Measurements from ENCODE around the gene KIF6.

KIF6 gene

GRCh38 chr6:39361657-39362486 lies 363.3 kb downstream of the KIF6 start:
- H3K4me1 ChIP-seq (ENCODE audit: control insufficient read depth, insufficient read depth, low read length) = no peaks in the 10 kb centered on the region
- no peak overlapping the region for H3K27ac ChIP-seq (ENCODE audit: low read depth, low read length)
- H3K36me3 ChIP-seq (ENCODE audit: control insufficient read depth, insufficient read depth, low read length) = no peaks in the 10 kb centered on the region
- no peak overlapping the region for H3K4me3 ChIP-seq (ENCODE audit: low read length)
- no peak overlapping the region for H3K9ac ChIP-seq (ENCODE audit: low read length)
- H3K27me3 ChIP-seq (ENCODE audit: control insufficient read depth, insufficient read depth, low read length) = no peaks in the 10 kb centered on the region

GRCh38 chr6:39360378-39360777 lies 364.8 kb downstream of the KIF6 start:
- H3K9ac ChIP-seq (ENCODE audit: low read length) = no peak overlapping the region
- no peaks in the 10 kb centered on the region for H3K27me3 ChIP-seq (ENCODE audit: control insufficient read depth, insufficient read depth, low read length)
- H3K27ac ChIP-seq (ENCODE audit: low read depth, low read length) = no peak overlapping the region
- H3K36me3 ChIP-seq (ENCODE audit: control insufficient read depth, insufficient read depth, low read length) = no peaks in the 10 kb centered on the region
- H3K4me1 ChIP-seq (ENCODE audit: control insufficient read depth, insufficient read depth, low read length) = no peaks in the 10 kb centered on the region
- H3K4me3 ChIP-seq (ENCODE audit: low read length) = no peak overlapping the region

- no peaks in the 10 kb centered on the region for H3K36me3 ChIP-seq (ENCODE audit: control insufficient read depth, insufficient read depth, low read length)
- no peak overlapping the region for H3K27ac ChIP-seq (ENCODE audit: low read depth, low read length)
- no peak overlapping the region for H3K4me3 ChIP-seq (ENCODE audit: low read length)
- no peaks in the 10 kb centered on the region for H3K4me1 ChIP-seq (ENCODE audit: control insufficient read depth, insufficient read depth, low read length)
- no peaks in the 10 kb centered on the region for H3K27me3 ChIP-seq (ENCODE audit: control insufficient read depth, insufficient read depth, low read length)
- no peak overlapping the region for H3K9ac ChIP-seq (ENCODE audit: low read length)
Observed at GRCh38 chr6:39357998-39358686, 367.1 kb downstream of the KIF6 start.

GRCh38 chr6:39353698-39354315 lies 371.4 kb downstream of the KIF6 start:
- no peaks in the 10 kb centered on the region for H3K27me3 ChIP-seq (ENCODE audit: control insufficient read depth, insufficient read depth, low read length)
- no peak overlapping the region for H3K9ac ChIP-seq (ENCODE audit: low read length)
- no peak overlapping the region for H3K4me3 ChIP-seq (ENCODE audit: low read length)

GRCh38 chr6:39350723-39351505 lies 374.3 kb downstream of the KIF6 start:
- H3K4me3 ChIP-seq (ENCODE audit: low read length) = no peak overlapping the region
- H3K9ac ChIP-seq (ENCODE audit: low read length) = no peak overlapping the region
- no peak overlapping the region for H3K27ac ChIP-seq (ENCODE audit: low read depth, low read length)
- no peaks in the 10 kb centered on the region for H3K27me3 ChIP-seq (ENCODE audit: control insufficient read depth, insufficient read depth, low read length)
- no peaks in the 10 kb centered on the region for H3K4me1 ChIP-seq (ENCODE audit: control insufficient read depth, insufficient read depth, low read length)
- H3K36me3 ChIP-seq (ENCODE audit: control insufficient read depth, insufficient read depth, low read length) = no peaks in the 10 kb centered on the region

More at GRCh38 chr6:39353698-39354315, 371.4 kb downstream of the KIF6 start:
- no peaks in the 10 kb centered on the region for H3K36me3 ChIP-seq (ENCODE audit: control insufficient read depth, insufficient read depth, low read length)
- no peaks in the 10 kb centered on the region for H3K4me1 ChIP-seq (ENCODE audit: control insufficient read depth, insufficient read depth, low read length)
- no peak overlapping the region for H3K27ac ChIP-seq (ENCODE audit: low read depth, low read length)

GRCh38 chr6:39348740-39349139 lies 376.5 kb downstream of the KIF6 start:
- no peaks in the 10 kb centered on the region for H3K4me1 ChIP-seq (ENCODE audit: control insufficient read depth, insufficient read depth, low read length)
- H3K4me3 ChIP-seq (ENCODE audit: low read length) = no peak overlapping the region
- H3K27me3 ChIP-seq (ENCODE audit: control insufficient read depth, insufficient read depth, low read length) = no peaks in the 10 kb centered on the region
- no peaks in the 10 kb centered on the region for H3K36me3 ChIP-seq (ENCODE audit: control insufficient read depth, insufficient read depth, low read length)
- H3K27ac ChIP-seq (ENCODE audit: low read depth, low read length) = no peak overlapping the region
- no peak overlapping the region for H3K9ac ChIP-seq (ENCODE audit: low read length)

GRCh38 chr6:39347906-39348585 lies 377.2 kb downstream of the KIF6 start:
- Histone ChIP-seq H3K4me1 (ENCODE audit: control insufficient read depth, insufficient read depth, low read length) (no peaks in the 10 kb centered on the region), H3K4me3 (ENCODE audit: low read length) (no peak overlapping the region), H3K27ac (ENCODE audit: low read depth, low read length) (no peak overlapping the region), H3K9ac (ENCODE audit: low read length) (no peak overlapping the region), H3K36me3 (ENCODE audit: control insufficient read depth, insufficient read depth, low read length) (no peaks in the 10 kb centered on the region), H3K27me3 (ENCODE audit: control insufficient read depth, insufficient read depth, low read length) (no peaks in the 10 kb centered on the region)

GRCh38 chr6:39347206-39347605 lies 378.0 kb downstream of the KIF6 start:
- H3K27ac ChIP-seq (ENCODE audit: low read depth, low read length) = no peak overlapping the region
- no peaks in the 10 kb centered on the region for H3K27me3 ChIP-seq (ENCODE audit: control insufficient read depth, insufficient read depth, low read length)
- H3K36me3 ChIP-seq (ENCODE audit: control insufficient read depth, insufficient read depth, low read length) = no peaks in the 10 kb centered on the region
- H3K4me1 ChIP-seq (ENCODE audit: control insufficient read depth, insufficient read depth, low read length) = no peaks in the 10 kb centered on the region
- no peak overlapping the region for H3K4me3 ChIP-seq (ENCODE audit: low read length)
- H3K9ac ChIP-seq (ENCODE audit: low read length) = no peak overlapping the region

GRCh38 chr6:39344821-39345280 lies 380.4 kb downstream of the KIF6 start:
- Histone ChIP-seq H3K4me3 (ENCODE audit: low read length) (no peak overlapping the region), H3K27ac (ENCODE audit: low read depth, low read length) (no peak overlapping the region), H3K9ac (ENCODE audit: low read length) (no peak overlapping the region), H3K27me3 (ENCODE audit: control insufficient read depth, insufficient read depth, low read length) (no peaks in the 10 kb centered on the region), H3K36me3 (ENCODE audit: control insufficient read depth, insufficient read depth, low read length) (no peaks in the 10 kb centered on the region), H3K4me1 (ENCODE audit: control insufficient read depth, insufficient read depth, low read length) (no peaks in the 10 kb centered on the region)

GRCh38 chr6:39343396-39343870 lies 381.8 kb downstream of the KIF6 start:
- no peaks in the 10 kb centered on the region for H3K4me1 ChIP-seq (ENCODE audit: control insufficient read depth, insufficient read depth, low read length)
- no peak overlapping the region for H3K4me3 ChIP-seq (ENCODE audit: low read length)
- H3K36me3 ChIP-seq (ENCODE audit: control insufficient read depth, insufficient read depth, low read length) = no peaks in the 10 kb centered on the region
- H3K27me3 ChIP-seq (ENCODE audit: control insufficient read depth, insufficient read depth, low read length) = no peaks in the 10 kb centered on the region
- H3K9ac ChIP-seq (ENCODE audit: low read length) = no peak overlapping the region
- H3K27ac ChIP-seq (ENCODE audit: low read depth, low read length) = no peak overlapping the region

GRCh38 chr6:39342692-39343395 lies 382.4 kb downstream of the KIF6 start:
- H3K36me3 ChIP-seq (ENCODE audit: control insufficient read depth, insufficient read depth, low read length) = no peaks in the 10 kb centered on the region
- no peak overlapping the region for H3K27ac ChIP-seq (ENCODE audit: low read depth, low read length)
- no peaks in the 10 kb centered on the region for H3K4me1 ChIP-seq (ENCODE audit: control insufficient read depth, insufficient read depth, low read length)
- no peaks in the 10 kb centered on the region for H3K27me3 ChIP-seq (ENCODE audit: control insufficient read depth, insufficient read depth, low read length)
- H3K4me3 ChIP-seq (ENCODE audit: low read length) = no peak overlapping the region
- no peak overlapping the region for H3K9ac ChIP-seq (ENCODE audit: low read length)
